Measurements from ENCODE around the gene LMF1.
"Not testable (repeated sequence)": the region's sequence is repeated elsewhere in the genome, so short reads cannot be mapped to it uniquely, and the experiment has no call there.

LMF1 gene

GRCh38 chr16:959232-960040 lies 11.3 kb downstream of the LMF1 start:
- 93% methylated on average over 24 of the region's 24 CpGs for WGBS
- H3K36me3 ChIP-seq (ENCODE audit: insufficient read depth, low read length) = no peaks in the 10 kb centered on the region
- no peaks in the 10 kb centered on the region for H3K27me3 ChIP-seq (ENCODE audit: insufficient read depth, low read length)
- H3K4me3 ChIP-seq (ENCODE audit: low read length) = no peak overlapping the region
- no peaks in the 10 kb centered on the region for H3K9me3 ChIP-seq (ENCODE audit: insufficient read depth, low read depth, low read length)
- no peaks in the 10 kb centered on the region for H3K4me1 ChIP-seq (ENCODE audit: insufficient read depth, low read length)
- H3K9ac ChIP-seq (ENCODE audit: low read depth, low read length) = no peak overlapping the region
- H3K27ac ChIP-seq (ENCODE audit: low read depth, low read length) = no peak overlapping the region

DNA sequence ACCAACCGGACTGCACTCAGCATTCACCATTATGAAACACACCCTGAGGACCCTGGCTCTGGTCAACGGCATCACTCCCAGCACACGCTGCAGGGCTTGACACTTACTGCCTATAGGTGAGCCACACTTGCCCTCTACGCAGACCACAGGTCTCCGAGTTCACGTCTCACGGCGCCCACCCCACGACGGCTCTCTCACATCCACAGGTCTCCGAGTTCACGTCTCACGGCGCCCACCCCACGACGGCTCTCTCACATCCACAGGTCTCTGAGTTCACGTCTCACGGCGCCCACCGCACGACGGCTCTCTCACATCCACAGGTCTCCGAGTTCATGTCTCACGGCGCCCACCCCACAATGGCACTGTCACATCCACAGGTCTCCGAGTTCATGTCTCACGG lies 15.0 kb downstream of the LMF1 start:
- not testable (repeated sequence) for H3K4me3 ChIP-seq (ENCODE audit: low read length); H3K9me3 ChIP-seq (ENCODE audit: insufficient read depth, low read depth, low read length); H3K9ac ChIP-seq (ENCODE audit: low read depth, low read length); H3K36me3 ChIP-seq (ENCODE audit: insufficient read depth, low read length); H3K27ac ChIP-seq (ENCODE audit: low read depth, low read length); H3K27me3 ChIP-seq (ENCODE audit: insufficient read depth, low read length); H3K4me1 ChIP-seq (ENCODE audit: insufficient read depth, low read length)
- 95% methylated on average over 27 of the region's 27 CpGs for WGBS

DNA sequence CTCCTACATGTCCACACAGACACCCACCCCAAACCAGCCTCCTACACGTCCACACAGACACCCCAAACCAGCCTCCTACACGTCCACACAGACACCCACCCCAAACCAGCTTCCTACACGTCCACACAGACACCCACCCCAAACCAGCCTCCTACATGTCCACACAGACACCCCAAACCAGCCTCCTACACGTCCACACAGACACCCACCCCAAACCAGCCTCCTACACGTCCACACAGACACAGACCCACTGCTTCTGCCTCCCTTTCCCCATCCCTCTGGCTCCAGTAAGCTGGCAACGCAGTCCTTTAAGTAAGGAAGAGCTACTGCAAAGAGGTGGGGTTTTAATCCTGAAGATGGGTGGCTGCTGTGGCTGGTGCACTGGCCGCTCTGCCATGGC lies 17.0 kb downstream of the LMF1 start:
- H3K27ac ChIP-seq (ENCODE audit: low read depth, low read length); H3K36me3 ChIP-seq (ENCODE audit: insufficient read depth, low read length); H3K4me1 ChIP-seq (ENCODE audit: insufficient read depth, low read length); H3K9ac ChIP-seq (ENCODE audit: low read depth, low read length); H3K9me3 ChIP-seq (ENCODE audit: insufficient read depth, low read depth, low read length); H3K27me3 ChIP-seq (ENCODE audit: insufficient read depth, low read length); H3K4me3 ChIP-seq (ENCODE audit: low read length): not testable (repeated sequence)
- WGBS = 90% methylated on average over 4 of the region's 7 CpGs

DNA sequence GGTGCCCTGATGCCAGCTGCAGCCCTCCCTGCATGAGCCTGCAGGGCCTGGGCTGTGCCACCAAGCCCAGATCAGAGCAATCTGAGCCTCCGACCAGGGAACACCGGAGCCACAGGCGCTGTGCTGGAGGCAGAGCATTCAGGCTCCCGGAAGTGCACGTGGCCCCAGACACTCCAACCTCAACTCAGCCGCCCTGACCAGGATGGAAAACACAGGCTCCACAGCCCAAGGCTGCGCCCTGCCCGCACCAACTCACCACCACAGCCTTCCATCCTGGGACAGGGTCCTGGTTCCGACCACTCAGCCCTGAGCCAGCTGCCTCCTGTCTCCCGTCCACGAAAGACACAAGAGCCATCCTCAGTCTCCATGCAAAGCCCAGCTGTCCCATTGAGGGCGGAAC lies 18.5 kb downstream of the LMF1 start:
- H3K27ac ChIP-seq (ENCODE audit: low read depth, low read length) = no peak overlapping the region
- no peaks in the 10 kb centered on the region for H3K9me3 ChIP-seq (ENCODE audit: insufficient read depth, low read depth, low read length)
- WGBS = 86% methylated on average over 12 of the region's 12 CpGs
- peaks cover 3% of the 10 kb centered on the region; the same call in 1 of the 2 replicates for H3K36me3 ChIP-seq (ENCODE audit: insufficient read depth, low read length)
- no peak overlapping the region for H3K4me3 ChIP-seq (ENCODE audit: low read length)
- H3K27me3 ChIP-seq (ENCODE audit: insufficient read depth, low read length) = no peaks in the 10 kb centered on the region
- H3K4me1 ChIP-seq (ENCODE audit: insufficient read depth, low read length) = no peaks in the 10 kb centered on the region
- H3K9ac ChIP-seq (ENCODE audit: low read depth, low read length) = no peak overlapping the region

DNA sequence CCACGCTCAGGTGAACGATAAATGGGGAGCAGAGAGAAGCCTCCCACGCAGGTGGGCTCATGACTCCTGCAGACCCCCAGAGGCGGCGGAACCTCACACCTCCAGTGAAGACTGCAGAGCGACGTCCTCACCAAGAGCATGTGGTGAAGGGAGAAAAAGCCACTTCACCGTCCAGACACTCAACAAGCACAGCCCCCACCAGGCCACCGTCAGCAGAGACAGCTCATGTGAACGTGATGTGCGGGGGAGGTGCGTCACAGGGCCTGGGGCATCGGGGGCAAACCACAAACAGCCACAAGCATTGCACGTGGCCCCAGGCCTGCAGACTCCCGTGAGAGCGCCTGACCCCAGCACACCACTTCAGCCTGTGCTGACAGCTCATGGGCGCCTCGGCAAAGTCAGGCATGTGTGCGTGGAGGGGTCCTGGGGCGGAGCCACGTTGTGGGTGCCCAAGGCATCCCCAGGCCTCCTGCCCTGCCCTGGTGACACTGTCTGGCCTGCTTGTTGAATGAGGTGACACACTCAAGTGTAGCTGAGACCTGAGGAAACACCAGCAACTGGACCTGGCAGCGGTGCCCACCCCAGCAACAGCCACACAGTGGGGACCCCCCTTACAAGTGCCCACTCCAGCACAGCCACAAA lies 19.0 kb downstream of the LMF1 start:
- Histone ChIP-seq H3K27me3 (ENCODE audit: insufficient read depth, low read length) (no peaks in the 10 kb centered on the region), H3K9me3 (ENCODE audit: insufficient read depth, low read depth, low read length) (no peaks in the 10 kb centered on the region), H3K4me1 (ENCODE audit: insufficient read depth, low read length) (no peaks in the 10 kb centered on the region), H3K36me3 (ENCODE audit: insufficient read depth, low read length) (peaks cover 3% of the 10 kb centered on the region; the same call in 1 of the 2 replicates), H3K9ac (ENCODE audit: low read depth, low read length) (no peak overlapping the region; the same call in 1 of the 2 replicates), H3K27ac (ENCODE audit: low read depth, low read length) (no peak overlapping the region), H3K4me3 (ENCODE audit: low read length) (no peak overlapping the region)
- 93% methylated on average over 22 of the region's 22 CpGs for WGBS

GRCh38 chr16:950733-951573 lies 19.8 kb downstream of the LMF1 start:
- WGBS = 88% methylated on average over 27 of the region's 27 CpGs
- not testable (repeated sequence) for H3K27ac ChIP-seq (ENCODE audit: low read depth, low read length)

GRCh38 chr16:948767-949166 lies 22.0 kb downstream of the LMF1 start:
- 93% methylated on average over 18 of the region's 18 CpGs for WGBS
- H3K4me1 ChIP-seq (ENCODE audit: insufficient read depth, low read length); H3K36me3 ChIP-seq (ENCODE audit: insufficient read depth, low read length); H3K27ac ChIP-seq (ENCODE audit: low read depth, low read length); H3K27me3 ChIP-seq (ENCODE audit: insufficient read depth, low read length); H3K9me3 ChIP-seq (ENCODE audit: insufficient read depth, low read depth, low read length); H3K9ac ChIP-seq (ENCODE audit: low read depth, low read length); H3K4me3 ChIP-seq (ENCODE audit: low read length): not testable (repeated sequence)

More at GRCh38 chr16:950733-951573, 19.8 kb downstream of the LMF1 start:
- H3K4me1 ChIP-seq (ENCODE audit: insufficient read depth, low read length); H3K4me3 ChIP-seq (ENCODE audit: low read length); H3K36me3 ChIP-seq (ENCODE audit: insufficient read depth, low read length); H3K9me3 ChIP-seq (ENCODE audit: insufficient read depth, low read depth, low read length); H3K9ac ChIP-seq (ENCODE audit: low read depth, low read length); H3K27me3 ChIP-seq (ENCODE audit: insufficient read depth, low read length): not testable (repeated sequence)

GRCh38 chr16:947922-948303 lies 22.9 kb downstream of the LMF1 start:
- not testable (repeated sequence) for H3K9ac ChIP-seq (ENCODE audit: low read depth, low read length); H3K27me3 ChIP-seq (ENCODE audit: insufficient read depth, low read length); H3K4me3 ChIP-seq (ENCODE audit: low read length); H3K9me3 ChIP-seq (ENCODE audit: insufficient read depth, low read depth, low read length); H3K4me1 ChIP-seq (ENCODE audit: insufficient read depth, low read length); H3K27ac ChIP-seq (ENCODE audit: low read depth, low read length); H3K36me3 ChIP-seq (ENCODE audit: insufficient read depth, low read length)
- 91% methylated on average over 17 of the region's 17 CpGs for WGBS

DNA sequence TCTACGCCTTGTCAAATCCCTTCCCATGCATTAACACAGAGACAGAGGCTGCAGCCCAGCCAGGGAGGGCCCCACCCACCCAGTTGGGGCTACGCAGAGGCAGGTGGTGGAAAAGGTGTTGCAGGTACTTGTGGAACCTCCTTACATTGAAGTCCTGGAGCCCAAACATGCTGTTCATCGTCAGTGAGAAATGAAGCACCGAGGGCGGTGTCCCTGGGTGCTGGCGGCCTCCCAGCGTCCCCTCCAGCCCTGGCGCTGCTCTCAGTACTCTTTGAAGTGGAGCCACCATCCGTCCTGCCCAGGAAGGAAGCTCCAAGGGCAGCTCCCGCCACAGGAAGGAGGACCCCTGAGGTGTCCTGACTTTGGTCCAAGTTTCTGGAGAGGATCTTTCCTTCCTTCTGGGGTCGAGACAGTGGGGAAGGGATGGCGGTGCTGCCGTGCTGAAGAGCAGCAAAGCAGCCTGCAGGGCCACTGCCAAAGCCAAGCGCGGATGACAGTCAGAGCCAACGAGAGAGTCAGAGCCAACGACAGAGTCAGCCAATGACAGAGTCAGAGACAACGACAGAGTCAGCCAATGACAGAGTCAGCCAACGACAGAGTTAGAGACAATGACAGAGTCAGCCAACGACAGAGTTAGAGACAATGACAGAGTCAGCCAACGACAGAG lies 23.4 kb downstream of the LMF1 start:
- 95% methylated on average over 21 of the region's 21 CpGs for WGBS
- no peak overlapping the region for H3K9ac ChIP-seq (ENCODE audit: low read depth, low read length)
- H3K4me1 ChIP-seq (ENCODE audit: insufficient read depth, low read length) = no peaks in the 10 kb centered on the region
- no peaks in the 10 kb centered on the region for H3K27me3 ChIP-seq (ENCODE audit: insufficient read depth, low read length)
- H3K9me3 ChIP-seq (ENCODE audit: insufficient read depth, low read depth, low read length) = peaks cover 4% of the 10 kb centered on the region
- H3K27ac ChIP-seq (ENCODE audit: low read depth, low read length) = no peak overlapping the region
- peaks cover 3% of the 10 kb centered on the region; the same call in 1 of the 2 replicates for H3K36me3 ChIP-seq (ENCODE audit: insufficient read depth, low read length)
- H3K4me3 ChIP-seq (ENCODE audit: low read length) = no peak overlapping the region

- WGBS = 95% methylated on average over 8 of the region's 8 CpGs
- no peaks in the 10 kb centered on the region for H3K27me3 ChIP-seq (ENCODE audit: insufficient read depth, low read length)
- H3K27ac ChIP-seq (ENCODE audit: low read depth, low read length) = no peak overlapping the region
- H3K9ac ChIP-seq (ENCODE audit: low read depth, low read length) = no peak overlapping the region
- H3K9me3 ChIP-seq (ENCODE audit: insufficient read depth, low read depth, low read length) = peaks cover 13% of the 10 kb centered on the region
- H3K36me3 ChIP-seq (ENCODE audit: insufficient read depth, low read length) = peaks cover under 1% of the 10 kb centered on the region; the same call in 1 of the 2 replicates
- no peak overlapping the region for H3K4me3 ChIP-seq (ENCODE audit: low read length)
- no peaks in the 10 kb centered on the region for H3K4me1 ChIP-seq (ENCODE audit: insufficient read depth, low read length)
Observed at GRCh38 chr16:946048-946395, 24.8 kb downstream of the LMF1 start.

Data from HUES64 (cell line).